ENCODE measurements around the gene EIPR1. TPM values are rescaled to one million over a fixed set of nuclear protein-coding genes. Genes with fewer than 3 reads are reported as not detected.

The EIPR1 gene
- total RNA-seq, 1 experiment from 2014 or later = 22.8 TPM

DNA sequence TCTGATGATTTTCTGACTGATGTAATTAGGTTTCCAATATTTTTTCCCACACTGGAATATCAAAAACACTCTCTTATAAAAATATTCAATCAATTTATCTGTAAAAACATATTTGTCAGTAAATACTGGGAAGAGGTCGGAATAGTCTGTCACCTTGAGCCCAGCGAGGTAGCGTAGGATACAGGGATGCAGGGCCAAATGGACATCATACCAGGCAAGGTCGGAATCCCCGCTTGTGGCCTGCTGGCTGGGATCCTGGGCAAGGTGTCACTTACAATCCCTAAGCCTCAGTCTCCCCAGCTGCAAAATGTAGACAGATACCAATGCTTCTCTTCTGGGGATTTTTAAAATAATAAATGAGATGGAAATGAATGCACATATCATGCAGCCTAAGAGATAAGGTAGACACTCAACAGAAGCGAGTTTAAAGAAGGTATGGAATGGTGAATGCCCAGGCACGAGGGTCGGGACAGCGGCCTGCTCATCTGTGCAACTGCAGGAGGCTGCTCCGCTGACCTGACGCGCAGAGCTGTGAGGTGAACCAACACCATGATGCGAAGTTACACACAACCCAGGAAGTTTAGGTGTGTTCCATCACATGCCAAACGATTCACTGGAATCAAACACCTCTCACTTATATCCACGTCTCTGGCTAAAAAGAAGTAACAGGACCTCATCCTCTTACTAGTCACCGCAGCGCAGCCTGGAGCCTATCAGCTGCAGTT, 98.2 kb downstream of the EIPR1 start:
- no peaks in the 10 kb centered on the region for H3K27me3 Mint-ChIP-seq (ENCODE audit: low read depth)
- ATAC-seq (no peak), DNase-seq (ENCODE audit: low spot score) (no peak)
- CTCF ChIA-PET = no interaction called here
- no peak for TF ChIP-seq OVOL2 (CRISPR knock-in tag; IDR thresholded peaks at IDR 0.05; ENCODE audit: borderline replicate concordance)
- TF ChIP-seq, protein P1, sequence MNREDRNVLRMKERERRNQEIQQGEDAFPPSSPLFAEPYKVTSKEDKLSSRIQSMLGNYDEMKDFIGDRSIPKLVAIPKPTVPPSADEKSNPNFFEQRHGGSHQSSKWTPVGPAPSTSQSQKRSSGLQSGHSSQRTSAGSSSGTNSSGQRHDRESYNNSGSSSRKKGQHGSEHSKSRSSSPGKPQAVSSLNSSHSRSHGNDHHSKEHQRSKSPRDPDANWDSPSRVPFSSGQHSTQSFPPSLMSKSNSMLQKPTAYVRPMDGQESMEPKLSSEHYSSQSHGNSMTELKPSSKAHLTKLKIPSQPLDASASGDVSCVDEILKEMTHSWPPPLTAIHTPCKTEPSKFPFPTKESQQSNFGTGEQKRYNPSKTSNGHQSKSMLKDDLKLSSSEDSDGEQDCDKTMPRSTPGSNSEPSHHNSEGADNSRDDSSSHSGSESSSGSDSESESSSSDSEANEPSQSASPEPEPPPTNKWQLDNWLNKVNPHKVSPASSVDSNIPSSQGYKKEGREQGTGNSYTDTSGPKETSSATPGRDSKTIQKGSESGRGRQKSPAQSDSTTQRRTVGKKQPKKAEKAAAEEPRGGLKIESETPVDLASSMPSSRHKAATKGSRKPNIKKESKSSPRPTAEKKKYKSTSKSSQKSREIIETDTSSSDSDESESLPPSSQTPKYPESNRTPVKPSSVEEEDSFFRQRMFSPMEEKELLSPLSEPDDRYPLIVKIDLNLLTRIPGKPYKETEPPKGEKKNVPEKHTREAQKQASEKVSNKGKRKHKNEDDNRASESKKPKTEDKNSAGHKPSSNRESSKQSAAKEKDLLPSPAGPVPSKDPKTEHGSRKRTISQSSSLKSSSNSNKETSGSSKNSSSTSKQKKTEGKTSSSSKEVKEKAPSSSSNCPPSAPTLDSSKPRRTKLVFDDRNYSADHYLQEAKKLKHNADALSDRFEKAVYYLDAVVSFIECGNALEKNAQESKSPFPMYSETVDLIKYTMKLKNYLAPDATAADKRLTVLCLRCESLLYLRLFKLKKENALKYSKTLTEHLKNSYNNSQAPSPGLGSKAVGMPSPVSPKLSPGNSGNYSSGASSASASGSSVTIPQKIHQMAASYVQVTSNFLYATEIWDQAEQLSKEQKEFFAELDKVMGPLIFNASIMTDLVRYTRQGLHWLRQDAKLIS (CRISPR knock-in tag; IDR thresholded peaks at IDR 0.05; ENCODE audit: borderline replicate concordance) = no peak
- no peak for TF ChIP-seq GABPB1 (CRISPR knock-in tag; IDR thresholded peaks at IDR 0.05)
- TF ChIP-seq, protein P2, sequence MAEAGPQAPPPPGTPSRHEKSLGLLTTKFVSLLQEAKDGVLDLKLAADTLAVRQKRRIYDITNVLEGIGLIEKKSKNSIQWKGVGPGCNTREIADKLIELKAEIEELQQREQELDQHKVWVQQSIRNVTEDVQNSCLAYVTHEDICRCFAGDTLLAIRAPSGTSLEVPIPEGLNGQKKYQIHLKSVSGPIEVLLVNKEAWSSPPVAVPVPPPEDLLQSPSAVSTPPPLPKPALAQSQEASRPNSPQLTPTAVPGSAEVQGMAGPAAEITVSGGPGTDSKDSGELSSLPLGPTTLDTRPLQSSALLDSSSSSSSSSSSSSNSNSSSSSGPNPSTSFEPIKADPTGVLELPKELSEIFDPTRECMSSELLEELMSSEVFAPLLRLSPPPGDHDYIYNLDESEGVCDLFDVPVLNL (CRISPR knock-in tag; IDR thresholded peaks at IDR 0.05; ENCODE audit: borderline replicate concordance, low read depth) = no peak
- no peak for TF ChIP-seq FOXK1 (CRISPR knock-in tag; IDR thresholded peaks at IDR 0.05)
- no peak for TF ChIP-seq FOXP1 (CRISPR knock-in tag; IDR thresholded peaks at IDR 0.05; ENCODE audit: borderline replicate concordance)
- TF ChIP-seq SP1 (CRISPR knock-in tag; conservative IDR thresholded peaks at IDR 0.05) = no peak
- no peak for TF ChIP-seq IRF2 (CRISPR knock-in tag; IDR thresholded peaks at IDR 0.05; ENCODE audit: borderline replicate concordance, low read depth)
- TF ChIP-seq SMAD3 (CRISPR knock-in tag; IDR thresholded peaks at IDR 0.05; ENCODE audit: borderline replicate concordance) = no peak
- TF ChIP-seq ATF1 (CRISPR knock-in tag; IDR thresholded peaks at IDR 0.05) = no peak
- TF ChIP-seq, protein P3, sequence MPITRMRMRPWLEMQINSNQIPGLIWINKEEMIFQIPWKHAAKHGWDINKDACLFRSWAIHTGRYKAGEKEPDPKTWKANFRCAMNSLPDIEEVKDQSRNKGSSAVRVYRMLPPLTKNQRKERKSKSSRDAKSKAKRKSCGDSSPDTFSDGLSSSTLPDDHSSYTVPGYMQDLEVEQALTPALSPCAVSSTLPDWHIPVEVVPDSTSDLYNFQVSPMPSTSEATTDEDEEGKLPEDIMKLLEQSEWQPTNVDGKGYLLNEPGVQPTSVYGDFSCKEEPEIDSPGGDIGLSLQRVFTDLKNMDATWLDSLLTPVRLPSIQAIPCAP (CRISPR knock-in tag; IDR thresholded peaks at IDR 0.05) = no peak
- peaks cover 10% of the 10 kb centered on the region for H3K4me1 Mint-ChIP-seq
- H3K27ac Mint-ChIP-seq = no peak overlapping the region
- H3K36me3 Mint-ChIP-seq = peaks cover 18% of the 10 kb centered on the region
- POLR2A ChIA-PET = no interaction called here
- H3K9me3 Mint-ChIP-seq = peaks cover 20% of the 10 kb centered on the region
- H3K4me3 Mint-ChIP-seq = no peak overlapping the region

DNA sequence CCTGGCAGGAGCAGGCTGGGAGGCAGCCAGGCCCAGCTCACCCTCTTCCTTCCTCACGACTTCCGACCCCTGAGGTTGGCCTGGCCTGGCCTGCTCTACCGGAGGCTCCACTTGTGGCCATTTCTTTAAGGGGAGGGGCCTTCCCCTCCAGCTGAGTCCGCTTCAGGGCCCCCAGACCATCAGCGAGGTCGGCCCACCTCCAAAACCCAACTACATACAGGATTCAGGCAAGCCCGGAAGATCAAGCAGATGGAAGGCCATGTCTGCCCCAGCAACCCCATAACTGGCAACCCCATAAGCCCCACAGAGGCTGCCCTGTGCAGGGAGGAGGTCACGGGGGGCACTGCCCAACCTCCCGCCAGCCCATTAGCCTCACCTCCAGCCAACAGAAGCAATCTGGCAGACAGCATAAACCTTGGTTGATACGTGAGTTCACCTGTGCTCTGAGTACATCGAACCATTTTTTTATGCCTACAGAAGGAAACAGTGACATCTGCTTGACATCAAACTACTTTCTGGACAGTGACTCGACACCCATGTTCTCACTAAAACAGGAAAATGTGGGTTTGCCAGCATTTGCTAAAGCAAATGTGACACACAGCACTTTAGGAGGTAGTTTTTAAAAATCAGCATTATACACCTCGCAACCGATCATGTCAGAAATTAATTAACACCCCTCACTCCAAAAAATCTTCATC, 98.9 kb downstream of the EIPR1 start:
- Mint-ChIP-seq H3K4me1 (peaks cover 10% of the 10 kb centered on the region), H3K9me3 (peaks cover 24% of the 10 kb centered on the region), H3K4me3 (no peak overlapping the region), H3K36me3 (peaks cover 22% of the 10 kb centered on the region), H3K27ac (no peak overlapping the region; the same call in 1 of the 2 replicates), H3K27me3 (ENCODE audit: low read depth) (no peaks in the 10 kb centered on the region)
- POLR2A ChIA-PET = no interaction called here
- ATAC-seq (no peak), DNase-seq (ENCODE audit: low spot score) (no peak)
- CTCF ChIA-PET = no interaction called here
- TF ChIP-seq, protein P4, sequence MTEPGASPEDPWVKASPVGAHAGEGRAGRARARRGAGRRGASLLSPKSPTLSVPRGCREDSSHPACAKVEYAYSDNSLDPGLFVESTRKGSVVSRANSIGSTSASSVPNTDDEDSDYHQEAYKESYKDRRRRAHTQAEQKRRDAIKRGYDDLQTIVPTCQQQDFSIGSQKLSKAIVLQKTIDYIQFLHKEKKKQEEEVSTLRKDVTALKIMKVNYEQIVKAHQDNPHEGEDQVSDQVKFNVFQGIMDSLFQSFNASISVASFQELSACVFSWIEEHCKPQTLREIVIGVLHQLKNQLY (CRISPR knock-in tag; IDR thresholded peaks at IDR 0.05) = no peak
- TF ChIP-seq, protein P5, sequence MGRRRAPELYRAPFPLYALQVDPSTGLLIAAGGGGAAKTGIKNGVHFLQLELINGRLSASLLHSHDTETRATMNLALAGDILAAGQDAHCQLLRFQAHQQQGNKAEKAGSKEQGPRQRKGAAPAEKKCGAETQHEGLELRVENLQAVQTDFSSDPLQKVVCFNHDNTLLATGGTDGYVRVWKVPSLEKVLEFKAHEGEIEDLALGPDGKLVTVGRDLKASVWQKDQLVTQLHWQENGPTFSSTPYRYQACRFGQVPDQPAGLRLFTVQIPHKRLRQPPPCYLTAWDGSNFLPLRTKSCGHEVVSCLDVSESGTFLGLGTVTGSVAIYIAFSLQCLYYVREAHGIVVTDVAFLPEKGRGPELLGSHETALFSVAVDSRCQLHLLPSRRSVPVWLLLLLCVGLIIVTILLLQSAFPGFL (CRISPR knock-in tag; IDR thresholded peaks at IDR 0.05; ENCODE audit: borderline replicate concordance) = no peak
- no peak for TF ChIP-seq GABPB1 (CRISPR knock-in tag; IDR thresholded peaks at IDR 0.05)
- TF ChIP-seq ATF1 (CRISPR knock-in tag; IDR thresholded peaks at IDR 0.05) = no peak
- TF ChIP-seq ESRRA (CRISPR knock-in tag; IDR thresholded peaks at IDR 0.05; ENCODE audit: borderline replicate concordance) = no peak
